ENCODE measurements around the gene SGPP2. TPM values are rescaled to one million over a fixed set of nuclear protein-coding genes. Genes with fewer than 3 reads are reported as not detected.

Gene SGPP2, protein sequence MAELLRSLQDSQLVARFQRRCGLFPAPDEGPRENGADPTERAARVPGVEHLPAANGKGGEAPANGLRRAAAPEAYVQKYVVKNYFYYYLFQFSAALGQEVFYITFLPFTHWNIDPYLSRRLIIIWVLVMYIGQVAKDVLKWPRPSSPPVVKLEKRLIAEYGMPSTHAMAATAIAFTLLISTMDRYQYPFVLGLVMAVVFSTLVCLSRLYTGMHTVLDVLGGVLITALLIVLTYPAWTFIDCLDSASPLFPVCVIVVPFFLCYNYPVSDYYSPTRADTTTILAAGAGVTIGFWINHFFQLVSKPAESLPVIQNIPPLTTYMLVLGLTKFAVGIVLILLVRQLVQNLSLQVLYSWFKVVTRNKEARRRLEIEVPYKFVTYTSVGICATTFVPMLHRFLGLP
- polyA plus RNA-seq (2011; rRNA removed): 0.26 and 0.66 TPM in 2 replicates
- polyA plus RNA-seq (2012; cell fraction: cytosol; rRNA removed): 0.03 and 0.05 TPM in 2 replicates
- polyA plus RNA-seq (2012; cell fraction: nucleus; rRNA removed): 0.05 TPM in 1 of 2 replicates, not detected in the other
- 0.08 to 0.10 TPM (median 0.08 TPM) in 3 replicates for polyA plus RNA-seq (2017; fragmentation: RNase III; extraction: RNeasy Plus Mini Kit Qiagen cat#74134 plus additional on column Dnase treatment)
- polyA minus RNA-seq (2011; rRNA and poly(A)+ RNA removed): 0.78 and 0.87 TPM in 2 replicates

DNA sequence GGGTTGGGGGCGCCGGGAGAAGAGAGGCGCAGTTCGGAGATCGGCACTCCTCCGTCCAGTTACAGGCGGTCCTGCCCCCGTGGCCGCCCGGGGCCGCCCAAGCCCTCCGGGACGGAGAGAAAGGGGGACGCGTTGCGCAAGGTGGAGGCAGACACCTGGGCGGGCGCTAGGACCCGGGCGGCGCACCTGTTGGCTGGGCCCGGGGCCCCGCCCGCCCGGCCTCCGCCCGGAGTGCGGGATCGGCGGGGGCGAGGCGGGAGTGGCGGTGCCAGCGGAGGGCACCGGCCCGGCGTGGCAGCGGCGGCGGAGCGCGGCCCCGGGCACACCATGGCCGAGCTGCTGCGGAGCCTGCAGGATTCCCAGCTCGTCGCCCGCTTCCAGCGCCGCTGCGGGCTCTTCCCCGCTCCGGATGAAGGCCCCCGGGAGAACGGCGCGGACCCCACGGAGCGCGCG lies at the start of gene SGPP2:
SGPP2 (plus strand) TSS at position 268 of the 453 bp plus-strand sequence; CDS start at position 328, 60 bp downstream.
- no peak for TF ChIP-seq MAZ (IDR thresholded peaks at IDR 0.05; ENCODE audit: borderline replicate concordance, low read depth, low read length)
- TF ChIP-seq ZSCAN20 (CRISPR knock-in tag; IDR thresholded peaks at IDR 0.05): no peak
- TF ChIP-seq CEBPB (IDR thresholded peaks at IDR 0.05): peak; percentile 44 to 65; a peak in 3 of 4 replicates
- no peak for TF ChIP-seq RAD21 (conservative IDR thresholded peaks at IDR 0.05 in 1 of 2, IDR thresholded peaks at IDR 0.05 in 1 of 2)
- H3K4me3 ChIP-seq: peak within 1 kb of the TSS; percentile 67
- ChIA-PET CTCF (no interaction called here), POLR2A (no interaction called here)
- peak within 1 kb of the TSS; percentile 31 to 73; a peak in 2 of 6 replicates for H3K27ac ChIP-seq
- H3K9me3 ChIP-seq: no peaks in the 10 kb centered on the region
- ATAC-seq: peak; percentile 54 to 67; a peak in 5 of 6 replicates
- WGBS (ENCODE audit: missing lambda C conversion rate): 3% methylated on average over 21 of the region's 61 CpGs
- H3K4me2 ChIP-seq: peak within 1 kb of the TSS; percentile 96
- DNase-seq (ENCODE audit: low read depth in 1 of 2, low spot score in 1 of 2): no peak
- FAIRE-seq: no peak
- H3K4me1 ChIP-seq: peaks cover 5% of the 10 kb centered on the region; the same call in 1 of the 3 replicates

DNA sequence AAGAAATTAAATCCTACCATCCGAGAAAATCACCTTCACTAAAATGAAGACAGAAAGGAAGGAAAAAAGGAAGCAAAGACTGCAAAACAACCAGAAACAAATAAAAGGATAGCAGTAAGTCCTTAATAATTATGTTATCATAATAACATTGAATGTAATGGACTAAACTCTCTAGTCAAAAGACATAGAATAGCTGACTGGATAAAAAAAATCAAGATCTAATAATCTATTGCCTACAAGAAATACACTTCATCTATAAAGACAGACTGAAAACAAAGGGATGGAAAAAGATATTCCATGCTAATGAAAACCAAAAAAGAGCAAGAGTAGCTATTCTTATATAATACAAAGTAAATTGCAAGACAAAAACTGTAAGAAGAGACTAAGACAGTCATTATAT lies 48.5 kb upstream of the SGPP2 start:
- ChIA-PET CTCF (no interaction called here), POLR2A (no interaction called here)
- Histone ChIP-seq H3K4me1 (no peaks in the 10 kb centered on the region), H3K4me2 (no peak overlapping the region), H3K4me3 (no peak overlapping the region), H3K27ac (no peak overlapping the region), H3K9me3 (no peaks in the 10 kb centered on the region)
- FAIRE-seq (no peak), ATAC-seq (no peak), DNase-seq (ENCODE audit: low read depth in 1 of 2, low spot score in 1 of 2) (no peak)
- TF ChIP-seq TP53 (CRISPR knock-in tag; IDR thresholded peaks at IDR 0.05) (no peak), CHD4 (IDR thresholded peaks at IDR 0.05; ENCODE audit: borderline replicate concordance) (no peak)
- WGBS (ENCODE audit: missing lambda C conversion rate): 0% methylated on average over 1 of the region's 1 CpG

DNA sequence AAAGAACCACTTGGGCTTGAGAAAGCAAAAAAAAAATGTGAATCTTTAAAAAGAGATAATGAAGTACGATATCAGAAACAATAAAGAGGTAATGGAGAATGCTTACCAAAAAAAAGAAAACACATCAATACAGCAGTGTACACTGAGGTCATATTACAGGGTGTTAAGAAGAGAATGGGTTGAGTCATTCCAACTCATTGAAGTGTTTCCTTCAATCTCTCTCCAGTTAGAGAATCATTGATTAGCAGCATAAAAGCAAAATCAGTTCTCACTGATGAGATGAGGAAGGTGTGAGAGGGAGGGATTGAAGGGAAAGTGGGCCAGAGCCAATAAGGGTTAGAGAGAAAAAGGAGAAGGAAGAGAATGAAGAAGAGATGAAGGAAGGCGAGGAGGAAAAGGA lies 43.9 kb upstream of the SGPP2 start:
- H3K4me2 ChIP-seq: no peak overlapping the region
- DNase-seq (ENCODE audit: low read depth in 1 of 2, low spot score in 1 of 2) (no peak), ATAC-seq (no peak), FAIRE-seq (no peak)
- H3K9me3 ChIP-seq: no peaks in the 10 kb centered on the region
- H3K4me3 ChIP-seq: no peak overlapping the region
- TF ChIP-seq ZC3H11A (IDR thresholded peaks at IDR 0.05): no peak
- no peak for TF ChIP-seq CHD2 (IDR thresholded peaks at IDR 0.05; ENCODE audit: low read length, partially characterized antibody)
- TF ChIP-seq POLR2AphosphoS2 (conservative IDR thresholded peaks at IDR 0.05; ENCODE audit: low read length): no peak
- no peak for TF ChIP-seq HOXB13 (CRISPR knock-in tag; IDR thresholded peaks at IDR 0.05; ENCODE audit: low read depth)
- TF ChIP-seq HEYL (CRISPR knock-in tag; IDR thresholded peaks at IDR 0.05): no peak
- no peak for TF ChIP-seq BHLHE40 (IDR thresholded peaks at IDR 0.05; ENCODE audit: low read depth, low read length)
- no peak for TF ChIP-seq JUNB (IDR thresholded peaks at IDR 0.05)
- no peak for TF ChIP-seq MAZ (IDR thresholded peaks at IDR 0.05; ENCODE audit: borderline replicate concordance, low read depth, low read length)
- no peak overlapping the region for H3K27ac ChIP-seq
- H3K4me1 ChIP-seq: no peaks in the 10 kb centered on the region
- POLR2A ChIA-PET: no interaction called here
- 7% methylated on average over 2 of the region's 2 CpGs for WGBS (ENCODE audit: missing lambda C conversion rate)
- CTCF ChIA-PET: no interaction called here

DNA sequence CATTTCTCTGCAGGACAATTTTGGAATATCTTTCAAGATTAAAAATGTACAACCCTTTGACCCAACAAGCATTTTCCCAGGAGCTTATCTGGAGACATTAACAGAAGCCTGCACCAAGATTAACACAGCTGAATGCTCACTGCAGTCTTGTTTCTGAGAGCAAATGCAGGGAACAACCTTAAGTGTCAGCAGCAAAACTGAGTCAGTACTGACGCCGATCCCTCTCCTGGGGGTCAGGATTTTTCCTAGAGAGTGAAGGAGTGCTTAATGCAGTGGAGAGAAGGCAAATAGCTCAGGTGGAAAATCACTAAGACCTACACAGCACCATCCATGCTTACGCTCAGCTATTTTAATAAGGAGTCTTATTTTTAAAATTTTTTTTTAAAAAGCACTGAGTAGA lies 42.8 kb upstream of the SGPP2 start:
- H3K4me2 ChIP-seq: no peak overlapping the region
- 45% methylated on average over 3 of the region's 3 CpGs for WGBS (ENCODE audit: missing lambda C conversion rate)
- POLR2A ChIA-PET: no interaction called here
- no peaks in the 10 kb centered on the region for H3K4me1 ChIP-seq
- H3K27ac ChIP-seq: no peak overlapping the region
- TF ChIP-seq CHD4 (IDR thresholded peaks at IDR 0.05; ENCODE audit: borderline replicate concordance): no peak
- TF ChIP-seq PHF8 (IDR thresholded peaks at IDR 0.05; ENCODE audit: borderline replicate concordance, low read depth): no peak
- no peak overlapping the region for H3K4me3 ChIP-seq
- no peaks in the 10 kb centered on the region for H3K9me3 ChIP-seq
- no peak for DNase-seq (ENCODE audit: low read depth in 1 of 2, low spot score in 1 of 2)
- ATAC-seq: no peak
- no peak for FAIRE-seq
- CTCF ChIA-PET: no interaction called here

DNA sequence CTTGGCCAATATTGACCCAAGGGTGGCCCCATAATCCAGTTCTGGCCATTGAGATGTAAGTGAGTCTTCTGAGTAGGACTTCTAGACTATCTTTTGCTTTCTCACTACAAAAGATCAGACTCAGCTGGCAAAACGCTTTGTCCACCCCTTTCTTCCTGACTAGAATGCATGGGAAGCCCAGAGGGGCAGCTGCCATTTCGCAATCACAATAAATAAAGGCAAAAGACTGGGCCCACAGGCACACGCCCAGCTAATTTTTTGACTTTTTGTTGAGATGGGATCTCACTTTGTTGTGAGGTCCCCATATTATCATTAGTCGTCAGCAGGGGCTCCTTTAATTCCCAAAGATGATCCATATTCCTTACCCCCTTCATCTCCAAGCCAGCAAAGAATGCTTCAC lies 41.1 kb upstream of the SGPP2 start:
- CTCF ChIA-PET: no interaction called here
- no peaks in the 10 kb centered on the region for H3K9me3 ChIP-seq
- no peak for ATAC-seq
- H3K27ac ChIP-seq: no peak overlapping the region
- FAIRE-seq: no peak
- H3K4me1 ChIP-seq: no peaks in the 10 kb centered on the region
- H3K4me3 ChIP-seq: no peak overlapping the region
- no peak overlapping the region for H3K4me2 ChIP-seq
- TF ChIP-seq HOXB5 (CRISPR knock-in tag; IDR thresholded peaks at IDR 0.05) (no peak), FOSB (CRISPR knock-in tag; IDR thresholded peaks at IDR 0.05) (no peak), CBX8 (IDR thresholded peaks at IDR 0.05) (no peak), RCOR1 (IDR thresholded peaks at IDR 0.05; ENCODE audit: low read depth, low read length) (no peak), RNF2 (IDR thresholded peaks at IDR 0.05; ENCODE audit: borderline replicate concordance, low read depth) (no peak), BHLHE40 (IDR thresholded peaks at IDR 0.05; ENCODE audit: low read depth, low read length) (no peak), RAD21 (conservative IDR thresholded peaks at IDR 0.05 in 1 of 2, IDR thresholded peaks at IDR 0.05 in 1 of 2) (no peak), SMC3 (IDR thresholded peaks at IDR 0.05) (no peak), MAFK (IDR thresholded peaks at IDR 0.05; ENCODE audit: partially characterized antibody) (no peak), HEYL (CRISPR knock-in tag; IDR thresholded peaks at IDR 0.05) (no peak)
- TF ChIP-seq, protein P1, sequence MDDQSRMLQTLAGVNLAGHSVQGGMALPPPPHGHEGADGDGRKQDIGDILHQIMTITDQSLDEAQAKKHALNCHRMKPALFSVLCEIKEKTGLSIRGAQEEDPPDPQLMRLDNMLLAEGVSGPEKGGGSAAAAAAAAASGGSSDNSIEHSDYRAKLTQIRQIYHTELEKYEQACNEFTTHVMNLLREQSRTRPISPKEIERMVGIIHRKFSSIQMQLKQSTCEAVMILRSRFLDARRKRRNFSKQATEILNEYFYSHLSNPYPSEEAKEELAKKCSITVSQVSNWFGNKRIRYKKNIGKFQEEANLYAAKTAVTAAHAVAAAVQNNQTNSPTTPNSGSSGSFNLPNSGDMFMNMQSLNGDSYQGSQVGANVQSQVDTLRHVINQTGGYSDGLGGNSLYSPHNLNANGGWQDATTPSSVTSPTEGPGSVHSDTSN (IDR thresholded peaks at IDR 0.05): no peak
- POLR2A ChIA-PET: no interaction called here
- 12% methylated on average over 4 of the region's 4 CpGs for WGBS (ENCODE audit: missing lambda C conversion rate)
- no peak for DNase-seq (ENCODE audit: low read depth in 1 of 2, low spot score in 1 of 2)

Measured in A549 (cell line).